Ishikawa (cell line): Measurements from ENCODE around the gene ELOVL2.

Experiments used
- CREB1 ChIP-seq: IDR thresholded peaks from 2 replicates; pipeline ENCODE4 v1.6.1; 2012; ENCODE audit warnings: low read depth
- EP300 ChIP-seq: IDR thresholded peaks from 2 replicates; pipeline ENCODE4 v1.6.1; 2012; ENCODE audit warnings: borderline replicate concordance
- TAF1 ChIP-seq: IDR thresholded peaks from 2 replicates; pipeline ENCODE4 v1.6.1; 2012; ENCODE audit warnings: low read depth, mild to moderate bottlenecking
- TCF12 ChIP-seq: IDR thresholded peaks from 2 replicates; pipeline ENCODE4 v1.6.1; 2012; ENCODE audit warnings: low read depth
- TEAD4 ChIP-seq: IDR thresholded peaks from 2 replicates; pipeline ENCODE4 v1.6.1; 2012
- TF ChIP-seq, protein P1 (sequence below): IDR thresholded peaks from 2 replicates; pipeline ENCODE4 v1.6.1; 2012; ENCODE audit warnings: low read depth, mild to moderate bottlenecking
- TF ChIP-seq, protein P2 (sequence below): IDR thresholded peaks from 2 replicates; pipeline ENCODE4 v1.6.1; 2012

DNA sequence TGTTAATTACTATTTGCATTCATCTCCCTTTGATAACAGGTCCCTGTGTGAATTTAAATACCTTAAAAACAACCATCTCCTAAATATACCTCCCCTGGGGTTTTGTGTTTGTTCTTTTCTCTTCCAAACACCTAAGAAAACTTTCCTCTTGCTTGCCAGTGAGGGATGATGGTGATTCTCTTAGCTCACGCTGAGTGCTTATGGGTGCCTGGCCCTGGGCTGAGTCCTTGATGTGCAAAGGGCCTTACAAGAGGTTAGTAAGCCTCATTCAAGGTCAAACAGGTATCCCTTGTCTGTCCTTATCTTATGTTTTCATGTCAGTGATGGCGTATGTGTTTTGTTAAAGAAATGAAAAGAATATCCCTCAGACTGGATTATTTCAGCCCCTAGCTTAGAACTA is 81.0 kb downstream of the ELOVL2 start:
- TF ChIP-seq EP300: no peak
- no peak for TF ChIP-seq TCF12
- TF ChIP-seq, protein P1, sequence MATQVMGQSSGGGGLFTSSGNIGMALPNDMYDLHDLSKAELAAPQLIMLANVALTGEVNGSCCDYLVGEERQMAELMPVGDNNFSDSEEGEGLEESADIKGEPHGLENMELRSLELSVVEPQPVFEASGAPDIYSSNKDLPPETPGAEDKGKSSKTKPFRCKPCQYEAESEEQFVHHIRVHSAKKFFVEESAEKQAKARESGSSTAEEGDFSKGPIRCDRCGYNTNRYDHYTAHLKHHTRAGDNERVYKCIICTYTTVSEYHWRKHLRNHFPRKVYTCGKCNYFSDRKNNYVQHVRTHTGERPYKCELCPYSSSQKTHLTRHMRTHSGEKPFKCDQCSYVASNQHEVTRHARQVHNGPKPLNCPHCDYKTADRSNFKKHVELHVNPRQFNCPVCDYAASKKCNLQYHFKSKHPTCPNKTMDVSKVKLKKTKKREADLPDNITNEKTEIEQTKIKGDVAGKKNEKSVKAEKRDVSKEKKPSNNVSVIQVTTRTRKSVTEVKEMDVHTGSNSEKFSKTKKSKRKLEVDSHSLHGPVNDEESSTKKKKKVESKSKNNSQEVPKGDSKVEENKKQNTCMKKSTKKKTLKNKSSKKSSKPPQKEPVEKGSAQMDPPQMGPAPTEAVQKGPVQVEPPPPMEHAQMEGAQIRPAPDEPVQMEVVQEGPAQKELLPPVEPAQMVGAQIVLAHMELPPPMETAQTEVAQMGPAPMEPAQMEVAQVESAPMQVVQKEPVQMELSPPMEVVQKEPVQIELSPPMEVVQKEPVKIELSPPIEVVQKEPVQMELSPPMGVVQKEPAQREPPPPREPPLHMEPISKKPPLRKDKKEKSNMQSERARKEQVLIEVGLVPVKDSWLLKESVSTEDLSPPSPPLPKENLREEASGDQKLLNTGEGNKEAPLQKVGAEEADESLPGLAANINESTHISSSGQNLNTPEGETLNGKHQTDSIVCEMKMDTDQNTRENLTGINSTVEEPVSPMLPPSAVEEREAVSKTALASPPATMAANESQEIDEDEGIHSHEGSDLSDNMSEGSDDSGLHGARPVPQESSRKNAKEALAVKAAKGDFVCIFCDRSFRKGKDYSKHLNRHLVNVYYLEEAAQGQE: no peak
- TF ChIP-seq TAF1: no peak
- TF ChIP-seq, protein P2, sequence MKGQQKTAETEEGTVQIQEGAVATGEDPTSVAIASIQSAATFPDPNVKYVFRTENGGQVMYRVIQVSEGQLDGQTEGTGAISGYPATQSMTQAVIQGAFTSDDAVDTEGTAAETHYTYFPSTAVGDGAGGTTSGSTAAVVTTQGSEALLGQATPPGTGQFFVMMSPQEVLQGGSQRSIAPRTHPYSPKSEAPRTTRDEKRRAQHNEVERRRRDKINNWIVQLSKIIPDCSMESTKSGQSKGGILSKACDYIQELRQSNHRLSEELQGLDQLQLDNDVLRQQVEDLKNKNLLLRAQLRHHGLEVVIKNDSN: no peak
- no peak for TF ChIP-seq CREB1
- no peak for TF ChIP-seq TEAD4
